SK-N-SH (cell line): ENCODE data around the gene IL26.

Source experiments
- NRF1 ChIP-seq: IDR thresholded peaks from 2 replicates; pipeline ENCODE4 v1.6.1; 2012; ENCODE audit warnings: low read depth, mild to moderate bottlenecking, low read length
- TAF1 ChIP-seq: IDR thresholded peaks from 2 replicates; pipeline ENCODE4 v1.6.1; 2012; ENCODE audit warnings: low read depth, mild to moderate bottlenecking, low read length, moderate library complexity, borderline replicate concordance

DNA sequence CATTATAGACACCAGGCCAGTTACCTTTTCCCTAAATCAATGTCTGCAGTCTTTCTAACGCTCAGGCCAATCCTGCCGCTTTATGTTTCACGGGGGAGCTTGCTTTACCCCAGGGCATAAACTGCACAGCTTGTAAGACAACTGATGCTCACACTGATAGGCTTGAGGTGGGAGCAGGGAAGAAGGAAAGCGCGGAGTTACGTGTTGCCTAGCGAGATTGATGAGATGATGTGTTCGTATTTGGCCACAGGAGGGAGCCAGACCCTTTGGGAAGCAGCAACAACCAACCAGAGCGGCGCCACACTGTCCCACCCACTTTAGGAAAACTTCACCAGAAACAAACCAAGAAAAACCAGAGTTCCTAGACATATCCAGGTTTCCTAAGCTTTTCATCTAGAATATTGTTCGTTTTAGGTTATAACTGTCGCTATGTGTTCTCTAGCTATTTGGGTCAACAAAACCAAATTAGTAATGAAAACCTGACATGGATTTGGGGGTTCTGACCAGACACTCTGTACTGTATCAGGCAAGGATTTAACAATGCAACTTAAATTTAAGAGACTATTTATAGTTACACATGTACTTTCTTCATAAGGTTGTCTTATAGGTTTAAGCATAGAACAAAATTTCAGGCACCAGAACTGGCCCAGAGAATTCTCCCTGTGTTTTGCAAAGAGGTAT, 2.4 kb downstream of the IL26 start:
- TF ChIP-seq TAF1, result no peak
- TF ChIP-seq NRF1, result no peak
